ENCODE data around the gene TRIP12.
"Not testable (repeated sequence)": the region's sequence is repeated elsewhere in the genome, so short reads cannot be mapped to it uniquely, and the experiment has no call there.

TRIP12 gene

GRCh38 chr2:229749779-229750178 lies 172.0 kb downstream of the TRIP12 start:
- TF ChIP-seq CTCF (IDR thresholded peaks at IDR 0.05; ENCODE audit: low read depth, low read length, missing control alignments) = no peak
- no peak for DNase-seq (ENCODE audit: low read depth)
- no peak overlapping the region for H3K4me3 ChIP-seq (ENCODE audit: low read depth, low read length)

GRCh38 chr2:229748950-229749349 lies 172.9 kb downstream of the TRIP12 start:
- DNase-seq (ENCODE audit: low read depth) = no peak
- no peak overlapping the region for H3K4me3 ChIP-seq (ENCODE audit: low read depth, low read length)
- TF ChIP-seq CTCF (IDR thresholded peaks at IDR 0.05; ENCODE audit: low read depth, low read length, missing control alignments) = peak; percentile 6

GRCh38 chr2:229742691-229743090 lies 179.1 kb downstream of the TRIP12 start:
- H3K4me3 ChIP-seq (ENCODE audit: low read depth, low read length); DNase-seq (ENCODE audit: low read depth): not testable (repeated sequence)

GRCh38 chr2:229740279-229740678 lies 181.5 kb downstream of the TRIP12 start:
- no peak for DNase-seq (ENCODE audit: low read depth)
- no peak overlapping the region for H3K4me3 ChIP-seq (ENCODE audit: low read depth, low read length)
- no peak for TF ChIP-seq CTCF (IDR thresholded peaks at IDR 0.05; ENCODE audit: low read depth, low read length, missing control alignments)

- DNase-seq (ENCODE audit: low read depth) = no peak
- no peak for TF ChIP-seq CTCF (IDR thresholded peaks at IDR 0.05; ENCODE audit: low read depth, low read length, missing control alignments)
- no peak overlapping the region for H3K4me3 ChIP-seq (ENCODE audit: low read depth, low read length)
These were observed 183.7 kb downstream of the TRIP12 start for GRCh38 chr2:229738024-229738625.

- TF ChIP-seq CTCF (IDR thresholded peaks at IDR 0.05; ENCODE audit: low read depth, low read length, missing control alignments) = no peak
- DNase-seq (ENCODE audit: low read depth) = no peak
- H3K4me3 ChIP-seq (ENCODE audit: low read depth, low read length) = no peak overlapping the region
These were observed 187.4 kb downstream of the TRIP12 start for GRCh38 chr2:229734410-229734809.

- DNase-seq (ENCODE audit: low read depth) = no peak
- no peak for TF ChIP-seq CTCF (IDR thresholded peaks at IDR 0.05; ENCODE audit: low read depth, low read length, missing control alignments)
- no peak overlapping the region for H3K4me3 ChIP-seq (ENCODE audit: low read depth, low read length)
These were observed 188.1 kb downstream of the TRIP12 start for GRCh38 chr2:229733611-229734245.
